HepG2 (cell line): Measurements from ENCODE around the gene NKD1. TPM values are rescaled to one million over a fixed set of nuclear protein-coding genes. Genes with fewer than 3 reads are reported as not detected.

Experiments used
- BORCS8-MEF2B ChIP-seq: sonication (generic); formaldehyde crosslinking; IDR thresholded peaks from 2 replicates; pipeline ENCODE4 v1.8.0; 2022; ENCODE audit warnings: mild to moderate bottlenecking, missing genetic modification reagents
- CBFB ChIP-seq: sonication (generic); formaldehyde crosslinking; IDR thresholded peaks from 2 replicates; pipeline ENCODE4 v1.4.0; 2020; ENCODE audit warnings: missing genetic modification reagents
- CREB1 ChIP-seq, 2 experiments: fragments of 450-650 bp in 1 of 2; IDR thresholded peaks; 2 replicates each; pipeline ENCODE4 v1.6.1; 2016 to 2017; ENCODE audit warnings: control low read depth in 1 of 2, mild to moderate bottlenecking in 1 of 2, missing compliant biosample characterization in 1 of 2, missing genetic modification characterization in 1 of 2
- GLMP ChIP-seq: sonication (generic); formaldehyde crosslinking; IDR thresholded peaks from 2 replicates; pipeline ENCODE4 v1.9.0; 2021; ENCODE audit warnings: missing genetic modification reagents, mild to moderate bottlenecking, borderline replicate concordance
- HMG20A ChIP-seq: IDR thresholded peaks from 2 replicates; pipeline ENCODE4 v1.6.1; 2016; ENCODE audit warnings: borderline replicate concordance
- MBNL3 ChIP-seq: fragments of 250-450 bp; sonication (Bioruptor Pico); conservative IDR thresholded peaks from 2 replicates; pipeline ENCODE4 v1.8.0; 2022; ENCODE audit warnings: mild to moderate bottlenecking, inconsistent platforms
- NR2C2 ChIP-seq: sonication (generic); formaldehyde crosslinking; IDR thresholded peaks from 2 replicates; pipeline ENCODE4 v1.4.0; 2020; ENCODE audit warnings: missing genetic modification reagents, mild to moderate bottlenecking, moderate library complexity, borderline replicate concordance
- SRSF9 ChIP-seq: fragments of 200-400 bp; formaldehyde crosslinking; IDR thresholded peaks from 2 replicates; pipeline ENCODE4 v1.6.1; 2018; ENCODE audit warnings: borderline replicate concordance, mild to moderate bottlenecking, low read depth, low read length; ENCODE audit not compliant: insufficient read depth, poor library complexity, severe bottlenecking
- STAT6 ChIP-seq: sonication (generic); formaldehyde crosslinking; IDR thresholded peaks from 2 replicates; pipeline ENCODE4 v1.4.0; 2020; ENCODE audit warnings: missing genetic modification reagents, mild to moderate bottlenecking, borderline replicate concordance
- WIZ ChIP-seq: sonication (generic); formaldehyde crosslinking; IDR thresholded peaks from 2 replicates; pipeline ENCODE4 v1.5.1; 2020; ENCODE audit warnings: mild to moderate bottlenecking, missing genetic modification reagents
- ZNF317 ChIP-seq: sonication (generic); formaldehyde crosslinking; IDR thresholded peaks from 2 replicates; pipeline ENCODE4 v1.5.0; 2020; ENCODE audit warnings: mild to moderate bottlenecking, missing genetic modification reagents
- ZNF335 ChIP-seq: sonication (generic); formaldehyde crosslinking; IDR thresholded peaks from 2 replicates; pipeline ENCODE4 v1.4.0; 2020; ENCODE audit warnings: missing genetic modification reagents
- ZNF362 ChIP-seq: sonication (generic); formaldehyde crosslinking; IDR thresholded peaks from 2 replicates; pipeline ENCODE4 v1.4.0; 2020; ENCODE audit warnings: missing genetic modification reagents, mild to moderate bottlenecking, borderline replicate concordance
- ZNF383 ChIP-seq: sonication (generic); formaldehyde crosslinking; IDR thresholded peaks from 2 replicates; pipeline ENCODE4 v1.4.0; 2020; ENCODE audit warnings: missing genetic modification reagents, mild to moderate bottlenecking, borderline replicate concordance
- ZNF530 ChIP-seq: sonication (generic); formaldehyde crosslinking; IDR thresholded peaks from 2 replicates; pipeline ENCODE4 v1.5.0; 2020; ENCODE audit warnings: low read depth, mild to moderate bottlenecking, missing genetic modification reagents
- ZNF558 ChIP-seq: sonication (generic); formaldehyde crosslinking; IDR thresholded peaks from 2 replicates; pipeline ENCODE4 v1.9.0; 2022; ENCODE audit warnings: mild to moderate bottlenecking, missing genetic modification reagents, borderline replicate concordance
- ZNF569 ChIP-seq: sonication (generic); formaldehyde crosslinking; IDR thresholded peaks from 2 replicates; pipeline ENCODE4 v1.5.0; 2020; ENCODE audit warnings: mild to moderate bottlenecking, missing genetic modification reagents, moderate library complexity, borderline replicate concordance
- ZNF687 ChIP-seq: sonication (generic); formaldehyde crosslinking; IDR thresholded peaks from 2 replicates; pipeline ENCODE4 v1.5.1; 2020; ENCODE audit warnings: mild to moderate bottlenecking, missing genetic modification reagents, moderate library complexity
- ZSCAN29 ChIP-seq: sonication (generic); formaldehyde crosslinking; conservative IDR thresholded peaks from 2 replicates; pipeline ENCODE4 v1.4.0; 2020; ENCODE audit warnings: mild to moderate bottlenecking, missing genetic modification reagents
- polyA plus RNA-seq, 8 experiments: library from polyadenylated mRNA; depleted of rRNA in 3 of 8; stranded (reverse) in 7 of 8; unstranded in 1 of 8; fragments of >200 nt; fragmentation: Illumina TruSeq in 4 of 8; extraction: Trizol in 4 of 8; gene quantifications; 2 replicates each; pipeline versions ENCODE4 v1.2.1 to v1.2.3, GENCODE V29; 2011 to 2016; ENCODE audit warnings: low read depth in 4 of 8, missing spikeins in 1 of 8, mixed read lengths in 1 of 8; ENCODE audit not compliant: insufficient read depth in 1 of 8
- total RNA-seq, 5 experiments: library from RNA; depleted of rRNA; stranded (reverse); fragments of >200 nt; fragmentation: Illumina TruSeq; extraction: Trizol; gene quantifications; 2 replicates each; pipeline ENCODE4 v1.2.3, GENCODE V29; 2016; ENCODE audit warnings: low read depth in 1 of 5

NKD1 gene
- total and polyA plus RNA-seq, 2 of the 13 experiments (the other 11 are each of a cell fraction or from before 2014, with no cell fraction given), result 70.4 to 121 TPM

- TF ChIP-seq ZNF687 (CRISPR knock-in tag) (peak; percentile 59), CREB1 (IDR thresholded peaks at IDR 0.05) (no peak), CREB1 (CRISPR knock-in tag; IDR thresholded peaks at IDR 0.05) (no peak), SRSF9 (no peak), ZNF383 (CRISPR knock-in tag) (no peak), ZNF317 (CRISPR knock-in tag) (no peak), ZSCAN29 (CRISPR knock-in tag) (0 out of 2 replicates have a peak, but pooled peaks have one; percentile 30), BORCS8-MEF2B (CRISPR knock-in tag) (peak; percentile 36; the same call in 1 of the 2 replicates), ZNF569 (no peak), CBFB (no peak), GLMP (CRISPR knock-in tag) (no peak), ZNF362 (CRISPR knock-in tag) (0 out of 2 replicates have a peak, but pooled peaks have one; percentile 14), WIZ (CRISPR knock-in tag) (no peak), ZNF335 (CRISPR knock-in tag) (no peak), ZNF530 (CRISPR knock-in tag) (no peak), ZNF558 (CRISPR knock-in tag) (no peak), HMG20A (CRISPR knock-in tag) (no peak), NR2C2 (CRISPR knock-in tag) (no peak), MBNL3 (CRISPR knock-in tag) (no peak), STAT6 (CRISPR knock-in tag) (no peak)
Observed at GRCh38 chr16:50668368-50669008, 120.3 kb downstream of the NKD1 start (continued).
